PC-3 (cell line): Measurements from ENCODE around the gene SLC44A5. TPM values are rescaled to one million over a fixed set of nuclear protein-coding genes. Genes with fewer than 3 reads are reported as not detected.

Experiments
- ATAC-seq: fragments of 200-7000 bp; cut with Tn5 transposase; 2 replicates; pipeline ENCODE4 v1.9.1; 2020; ENCODE audit warnings: mild to moderate bottlenecking, moderate library complexity
- BruUV-seq: library from RNA; stranded (reverse); fragments of 400-500 nt; replicated peaks from 2 replicates; lab custom pipeline; 2021; lab: Mats Ljungman, UMichigan
- CTCF ChIA-PET: fragments of 300-600 bp; sonication (Branson Sonifier 250); formaldehyde crosslinking; loops from one replicate; lab custom pipeline; 2022; ENCODE audit warnings: antibody characterized with exemption; lab: Charles Lee
- POLR2A ChIA-PET: fragments of 300-600 bp; sonication (Branson Sonifier 250); formaldehyde crosslinking; loops from one replicate; lab custom pipeline; 2022; ENCODE audit warnings: antibody characterized with exemption; ENCODE audit not compliant: unreplicated experiment; lab: Charles Lee
- DNase-seq: peaks from one replicate; pipeline ENCODE4 v3.0.0-alpha.2; 2015
- H2AFZ ChIP-seq: fragments of 300-600 bp; sonication (generic); 2 replicates; pipeline ENCODE4 v1.6.0; 2016; ENCODE audit warnings: antibody characterized with exemption, low read length
- H3F3A ChIP-seq: fragments of 300-600 bp; sonication (generic); one replicate; pipeline ENCODE4 v1.6.0; 2017; ENCODE audit warnings: antibody characterized with exemption, low read length, control low read depth, mild to moderate bottlenecking; ENCODE audit not compliant: unreplicated experiment
- H3K27ac ChIP-seq: fragments of 300-600 bp; sonication (generic); 2 replicates; pipeline ENCODE4 v1.5.1; 2016; ENCODE audit warnings: mild to moderate bottlenecking, low read length
- H3K27me3 ChIP-seq: fragments of 300-600 bp; sonication (generic); 2 replicates; pipeline ENCODE4 v1.6.1; 2016; ENCODE audit warnings: low read length, mixed read lengths
- H3K36me3 ChIP-seq: fragments of 300-600 bp; sonication (generic); 2 replicates; pipeline ENCODE4 v1.6.1; 2016; ENCODE audit warnings: low read depth, mixed run types, low read length, mixed read lengths
- H3K4me1 ChIP-seq: fragments of 300-600 bp; sonication (generic); 2 replicates; pipeline ENCODE4 v1.5.1; 2016; ENCODE audit warnings: low read length; ENCODE audit not compliant: insufficient read depth
- H3K4me2 ChIP-seq: fragments of 300-600 bp; sonication (generic); 2 replicates; pipeline ENCODE4 v1.6.0; 2016; ENCODE audit warnings: low read length
- H3K4me3 ChIP-seq: fragments of 300-600 bp; sonication (generic); 2 replicates; pipeline ENCODE4 v1.5.1; 2016; ENCODE audit warnings: mild to moderate bottlenecking, low read length, mixed read lengths
- H3K79me2 ChIP-seq: fragments of 300-600 bp; sonication (generic); 2 replicates; pipeline ENCODE4 v1.6.1; 2017; ENCODE audit warnings: low read length, mixed read lengths
- H3K9ac ChIP-seq: fragments of 300-600 bp; sonication (generic); 2 replicates; pipeline ENCODE4 v1.6.0; 2016; ENCODE audit warnings: mild to moderate bottlenecking, low read length
- H3K9me2 ChIP-seq: fragments of 300-600 bp; sonication (generic); replicated peaks from 2 replicates; pipeline ENCODE4 v1.6.1; 2016; ENCODE audit warnings: mixed run types, low read length, mixed read lengths
- H3K9me3 ChIP-seq: fragments of 300-600 bp; sonication (generic); 2 replicates; pipeline ENCODE4 v1.6.1; 2016; ENCODE audit warnings: low read length, mixed read lengths
- H4K20me1 ChIP-seq: fragments of 300-600 bp; sonication (generic); 2 replicates; pipeline ENCODE4 v1.6.1; 2016; ENCODE audit warnings: low read length, mixed read lengths
- EZH2 ChIP-seq: fragments of 300-600 bp; sonication (generic); IDR thresholded peaks from one replicate; pipeline ENCODE4 v1.6.1; 2017; ENCODE audit warnings: antibody characterized with exemption, mild to moderate bottlenecking, low read length; ENCODE audit not compliant: unreplicated experiment
- EZH2phosphoT487 ChIP-seq: fragments of 300-600 bp; sonication (generic); IDR thresholded peaks from 2 replicates; pipeline ENCODE4 v1.6.1; 2018; ENCODE audit warnings: mild to moderate bottlenecking, antibody characterized with exemption, low read length, borderline replicate concordance
- intact Hi-C: fragments of 100-400 bp; cut with micrococcal nuclease; formaldehyde crosslinking; loops from 2 replicates; pipeline ENCODE4 v1.9.0; 2023
- total RNA-seq: library from RNA; depleted of rRNA; stranded (reverse); fragments of >200 nt; gene quantifications from 2 replicates; pipeline ENCODE4 v1.2.3, GENCODE V29; 2014
- TF ChIP-seq, protein P1 (sequence below): fragments of 300-600 bp; sonication (generic); conservative IDR thresholded peaks from 2 replicates; pipeline ENCODE4 v1.5.1; 2017; ENCODE audit warnings: antibody characterized with exemption, low read depth, mild to moderate bottlenecking, low read length

The SLC44A5 gene
- total RNA-seq, 1 experiment from 2014 or later = not detected

DNA sequence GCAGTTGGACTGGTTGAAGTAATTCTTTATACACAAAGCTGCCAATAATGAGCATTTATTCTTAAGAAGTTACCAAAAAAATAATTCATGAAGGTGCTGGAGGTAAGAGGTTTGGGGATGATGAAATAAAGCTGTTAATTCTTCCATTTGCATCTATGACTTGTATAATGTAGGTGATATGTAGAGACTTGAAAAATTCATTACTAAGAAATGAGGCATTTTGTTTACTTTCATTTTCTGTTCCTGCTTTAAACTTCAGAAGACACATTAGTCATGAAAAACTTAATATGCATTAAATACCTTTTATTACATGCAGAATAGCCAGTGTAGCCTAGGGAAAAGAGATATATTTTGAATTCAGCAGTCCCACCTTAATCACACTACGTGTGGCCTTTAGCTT is 214.2 kb downstream of the SLC44A5 start:
- Histone ChIP-seq H3K9me2 (no peaks in the 10 kb centered on the region), H2AFZ (no peak overlapping the region), H3K4me1 (no peaks in the 10 kb centered on the region), H3K27me3 (0 out of 2 replicates have a peak, but pooled peaks cover 6% of the 10 kb centered on the region), H4K20me1 (no peaks in the 10 kb centered on the region), H3K27ac (no peak overlapping the region), H3K4me2 (no peak overlapping the region), H3K4me3 (no peak overlapping the region), H3K9ac (no peak overlapping the region), H3K79me2 (no peaks in the 10 kb centered on the region), H3K36me3 (no peaks in the 10 kb centered on the region), H3F3A (no peaks in the 10 kb centered on the region), H3K9me3 (0 out of 2 replicates have a peak, but pooled peaks cover under 1% of the 10 kb centered on the region)
- no TSS peak for BruUV-seq
- POLR2A ChIA-PET = no interaction called here
- ATAC-seq (no peak), DNase-seq (no peak)
- intact Hi-C loops = no loop called here
- TF ChIP-seq, protein P1, sequence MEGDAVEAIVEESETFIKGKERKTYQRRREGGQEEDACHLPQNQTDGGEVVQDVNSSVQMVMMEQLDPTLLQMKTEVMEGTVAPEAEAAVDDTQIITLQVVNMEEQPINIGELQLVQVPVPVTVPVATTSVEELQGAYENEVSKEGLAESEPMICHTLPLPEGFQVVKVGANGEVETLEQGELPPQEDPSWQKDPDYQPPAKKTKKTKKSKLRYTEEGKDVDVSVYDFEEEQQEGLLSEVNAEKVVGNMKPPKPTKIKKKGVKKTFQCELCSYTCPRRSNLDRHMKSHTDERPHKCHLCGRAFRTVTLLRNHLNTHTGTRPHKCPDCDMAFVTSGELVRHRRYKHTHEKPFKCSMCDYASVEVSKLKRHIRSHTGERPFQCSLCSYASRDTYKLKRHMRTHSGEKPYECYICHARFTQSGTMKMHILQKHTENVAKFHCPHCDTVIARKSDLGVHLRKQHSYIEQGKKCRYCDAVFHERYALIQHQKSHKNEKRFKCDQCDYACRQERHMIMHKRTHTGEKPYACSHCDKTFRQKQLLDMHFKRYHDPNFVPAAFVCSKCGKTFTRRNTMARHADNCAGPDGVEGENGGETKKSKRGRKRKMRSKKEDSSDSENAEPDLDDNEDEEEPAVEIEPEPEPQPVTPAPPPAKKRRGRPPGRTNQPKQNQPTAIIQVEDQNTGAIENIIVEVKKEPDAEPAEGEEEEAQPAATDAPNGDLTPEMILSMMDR = no peak
- TF ChIP-seq EZH2phosphoT487 (no peak), EZH2 (no peak)
- CTCF ChIA-PET = no interaction called here

DNA sequence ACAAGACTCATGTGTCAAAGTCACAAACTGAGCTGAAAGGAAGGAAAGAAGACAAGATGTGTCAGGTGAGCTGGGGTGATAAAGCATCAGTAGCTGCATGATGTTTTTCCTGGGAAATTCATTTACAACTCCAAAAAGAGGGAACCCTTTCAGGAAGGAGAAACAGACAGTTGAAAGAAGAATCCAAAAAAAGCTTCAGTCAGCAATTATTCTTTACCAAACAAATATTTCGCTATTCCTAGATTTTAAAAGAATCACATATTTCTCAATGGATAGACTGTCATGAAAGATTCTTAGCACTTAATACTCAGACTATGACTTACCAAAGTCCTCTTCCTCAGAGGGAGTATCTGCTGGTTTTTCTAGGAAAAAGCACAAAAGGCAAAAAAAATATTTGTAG is 214.7 kb downstream of the SLC44A5 start:
- Histone ChIP-seq H3K36me3 (no peaks in the 10 kb centered on the region), H3K79me2 (no peaks in the 10 kb centered on the region), H3K9ac (no peak overlapping the region), H2AFZ (no peak overlapping the region), H3F3A (no peaks in the 10 kb centered on the region), H4K20me1 (no peaks in the 10 kb centered on the region), H3K27ac (no peak overlapping the region), H3K4me3 (no peak overlapping the region), H3K9me2 (no peaks in the 10 kb centered on the region), H3K4me2 (no peak overlapping the region), H3K9me3 (0 out of 2 replicates have a peak, but pooled peaks cover 5% of the 10 kb centered on the region), H3K4me1 (no peaks in the 10 kb centered on the region), H3K27me3 (0 out of 2 replicates have a peak, but pooled peaks cover 6% of the 10 kb centered on the region)
- BruUV-seq = no TSS peak
- ChIA-PET CTCF (no interaction called here), POLR2A (no interaction called here)
- TF ChIP-seq EZH2phosphoT487 = no peak
- no peak for TF ChIP-seq EZH2
- intact Hi-C loops = no loop called here
- DNase-seq (no peak), ATAC-seq (no peak)

DNA sequence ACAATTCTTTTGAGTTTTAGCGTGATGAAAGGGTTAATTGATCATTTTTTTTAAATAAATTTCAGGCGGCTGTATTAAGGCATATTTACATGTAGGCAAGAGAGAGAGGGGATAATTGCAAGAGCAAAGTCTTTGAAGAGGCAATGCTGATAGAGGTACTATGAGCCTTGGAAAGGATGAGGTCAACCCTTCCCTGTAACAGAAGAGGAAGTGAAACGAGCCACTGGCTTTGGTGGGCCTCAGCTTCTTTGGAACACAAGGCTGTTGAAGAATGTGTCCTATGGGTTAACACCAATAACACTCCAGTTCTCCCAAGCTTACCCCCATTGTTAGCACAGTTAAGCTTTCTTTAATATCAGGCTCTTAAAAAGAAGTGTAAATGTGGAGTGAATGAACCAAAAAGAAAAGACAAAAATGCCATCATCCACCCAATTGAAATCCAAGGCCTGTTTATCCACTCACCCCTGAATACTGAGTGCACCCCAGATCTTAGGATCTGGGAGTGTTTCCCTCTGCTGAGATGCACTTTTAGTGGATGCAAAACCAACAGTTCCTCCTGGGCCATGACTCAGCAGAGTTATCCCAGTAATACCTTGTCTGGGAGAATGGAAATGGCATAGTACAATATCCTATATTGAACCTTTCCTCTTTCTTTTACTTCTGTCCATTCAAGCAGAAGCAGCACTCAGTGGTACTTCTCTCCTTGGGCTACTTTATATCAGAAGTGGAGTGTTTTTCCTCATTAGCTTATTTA is 216.4 kb downstream of the SLC44A5 start:
- CTCF ChIA-PET = no interaction called here
- Histone ChIP-seq H3K4me2 (no peak overlapping the region), H4K20me1 (no peaks in the 10 kb centered on the region), H3K4me1 (no peaks in the 10 kb centered on the region), H3K4me3 (no peak overlapping the region), H3K9me2 (no peaks in the 10 kb centered on the region), H3K36me3 (no peaks in the 10 kb centered on the region), H3F3A (no peaks in the 10 kb centered on the region), H3K27ac (no peak overlapping the region), H2AFZ (no peak overlapping the region), H3K9me3 (0 out of 2 replicates have a peak, but pooled peaks cover 6% of the 10 kb centered on the region), H3K9ac (no peak overlapping the region), H3K27me3 (0 out of 2 replicates have a peak, but pooled peaks cover 6% of the 10 kb centered on the region), H3K79me2 (no peaks in the 10 kb centered on the region)
- POLR2A ChIA-PET = no interaction called here
- DNase-seq = no peak
- TF ChIP-seq, protein P1 = no peak
- no peak for TF ChIP-seq EZH2phosphoT487
- no peak for TF ChIP-seq EZH2
- ATAC-seq = no peak
- intact Hi-C loops = no loop called here
- no TSS peak for BruUV-seq
